Endothelial cell (in vitro differentiated cells): ENCODE measurements around the gene AKIP1. TPM values are rescaled to one million over a fixed set of nuclear protein-coding genes. Genes with fewer than 3 reads are reported as not detected.

ENCODE experiments used
- DNase-seq: peaks from one replicate; pipeline ENCODE4 v3.0.0; 2021; ENCODE audit warnings: low spot score
- H3K27ac Mint-ChIP-seq: one replicate; pipeline ENCODE4 v1.8.0; 2021; ENCODE audit warnings: mixed read lengths, inconsistent platforms; ENCODE audit not compliant: unreplicated experiment
- H3K27me3 Mint-ChIP-seq: one replicate; pipeline ENCODE4 v1.8.0; 2021; ENCODE audit warnings: mild to moderate bottlenecking, moderate library complexity, mixed read lengths, inconsistent platforms; ENCODE audit not compliant: unreplicated experiment
- H3K36me3 Mint-ChIP-seq: one replicate; pipeline ENCODE4 v1.8.0; 2021; ENCODE audit warnings: mild to moderate bottlenecking, low read depth, mixed read lengths, inconsistent platforms; ENCODE audit not compliant: unreplicated experiment
- H3K4me1 Mint-ChIP-seq: one replicate; pipeline ENCODE4 v1.8.0; 2021; ENCODE audit warnings: mild to moderate bottlenecking, mixed read lengths, inconsistent platforms; ENCODE audit not compliant: unreplicated experiment
- H3K4me3 Mint-ChIP-seq: one replicate; pipeline ENCODE4 v1.8.0; 2021; ENCODE audit warnings: mild to moderate bottlenecking, mixed read lengths, inconsistent platforms; ENCODE audit not compliant: unreplicated experiment
- H3K9me3 Mint-ChIP-seq: one replicate; pipeline ENCODE4 v1.8.0; 2021; ENCODE audit warnings: mixed read lengths, inconsistent platforms; ENCODE audit not compliant: unreplicated experiment
- total RNA-seq: library from RNA; stranded (reverse); fragmentation: NEBNext Ultra II Directional; extraction: Animal tissue kit (Norgen Biotek cat#: 25700); gene quantifications from one replicate; pipeline ENCODE4 v1.2.1, GENCODE V29; 2021; ENCODE audit not compliant: unreplicated experiment
- TF ChIP-seq, protein P1 (sequence below): fragments of 200-600 bp; sonication (generic); IDR thresholded peaks from one replicate; pipeline ENCODE4 v1.5.0; 2021; ENCODE audit warnings: antibody characterized with exemption; ENCODE audit not compliant: unreplicated experiment

The AKIP1 gene
- total RNA-seq, 1 donor from 2014 or later = 20.8 TPM

DNA sequence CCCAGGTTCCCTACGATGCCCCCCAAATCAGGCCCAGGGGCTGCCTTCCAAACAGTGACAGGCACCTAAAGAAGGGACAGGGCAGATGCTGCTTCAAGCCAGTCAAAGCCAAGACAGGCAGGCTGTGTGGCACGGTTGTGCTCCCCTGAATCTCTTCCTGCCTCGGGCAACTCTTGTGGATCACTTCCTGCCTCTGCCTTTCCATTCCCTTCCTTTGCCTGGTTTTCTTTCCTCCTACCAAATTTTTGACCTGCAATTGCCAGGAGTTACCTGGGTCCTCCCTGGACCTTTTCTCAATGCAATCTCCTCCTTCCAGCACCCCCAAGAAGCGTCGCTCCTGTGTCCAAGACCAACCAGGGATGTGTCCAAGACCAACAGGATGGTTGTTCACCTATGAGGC, 16.2 kb downstream of the AKIP1 start:
- DNase-seq = no peak
- Mint-ChIP-seq H3K4me1 (peaks cover 4% of the 10 kb centered on the region), H3K27ac (no peak overlapping the region), H3K9me3 (no peaks in the 10 kb centered on the region), H3K4me3 (no peak overlapping the region), H3K27me3 (peaks cover 1% of the 10 kb centered on the region), H3K36me3 (peaks cover 7% of the 10 kb centered on the region)
- TF ChIP-seq, protein P1, sequence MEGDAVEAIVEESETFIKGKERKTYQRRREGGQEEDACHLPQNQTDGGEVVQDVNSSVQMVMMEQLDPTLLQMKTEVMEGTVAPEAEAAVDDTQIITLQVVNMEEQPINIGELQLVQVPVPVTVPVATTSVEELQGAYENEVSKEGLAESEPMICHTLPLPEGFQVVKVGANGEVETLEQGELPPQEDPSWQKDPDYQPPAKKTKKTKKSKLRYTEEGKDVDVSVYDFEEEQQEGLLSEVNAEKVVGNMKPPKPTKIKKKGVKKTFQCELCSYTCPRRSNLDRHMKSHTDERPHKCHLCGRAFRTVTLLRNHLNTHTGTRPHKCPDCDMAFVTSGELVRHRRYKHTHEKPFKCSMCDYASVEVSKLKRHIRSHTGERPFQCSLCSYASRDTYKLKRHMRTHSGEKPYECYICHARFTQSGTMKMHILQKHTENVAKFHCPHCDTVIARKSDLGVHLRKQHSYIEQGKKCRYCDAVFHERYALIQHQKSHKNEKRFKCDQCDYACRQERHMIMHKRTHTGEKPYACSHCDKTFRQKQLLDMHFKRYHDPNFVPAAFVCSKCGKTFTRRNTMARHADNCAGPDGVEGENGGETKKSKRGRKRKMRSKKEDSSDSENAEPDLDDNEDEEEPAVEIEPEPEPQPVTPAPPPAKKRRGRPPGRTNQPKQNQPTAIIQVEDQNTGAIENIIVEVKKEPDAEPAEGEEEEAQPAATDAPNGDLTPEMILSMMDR = no peak

DNA sequence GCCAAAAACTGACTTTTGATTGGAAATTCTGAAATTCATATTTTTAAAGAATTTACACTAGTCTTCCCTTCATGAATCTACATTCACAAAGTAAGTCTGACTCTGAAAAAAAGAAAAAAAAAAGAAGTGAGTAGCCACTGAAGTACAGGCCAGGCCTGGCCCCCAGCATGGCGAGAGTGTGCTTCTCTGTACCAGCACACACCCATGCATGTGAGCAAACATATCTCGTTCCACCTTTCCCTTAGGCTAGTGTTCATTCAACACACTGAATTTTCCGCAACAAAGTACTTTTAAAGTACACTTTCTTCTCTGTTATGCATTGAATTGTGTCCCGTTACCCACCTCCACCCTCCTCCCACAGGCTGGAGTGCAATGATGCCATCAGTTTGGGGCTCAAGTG, 17.2 kb downstream of the AKIP1 start:
- Mint-ChIP-seq H3K9me3 (no peaks in the 10 kb centered on the region), H3K4me3 (no peak overlapping the region), H3K4me1 (peaks cover 11% of the 10 kb centered on the region), H3K27me3 (peaks cover 1% of the 10 kb centered on the region), H3K27ac (no peak overlapping the region), H3K36me3 (no peaks in the 10 kb centered on the region)
- TF ChIP-seq, protein P1 = no peak
- no peak for DNase-seq

DNA sequence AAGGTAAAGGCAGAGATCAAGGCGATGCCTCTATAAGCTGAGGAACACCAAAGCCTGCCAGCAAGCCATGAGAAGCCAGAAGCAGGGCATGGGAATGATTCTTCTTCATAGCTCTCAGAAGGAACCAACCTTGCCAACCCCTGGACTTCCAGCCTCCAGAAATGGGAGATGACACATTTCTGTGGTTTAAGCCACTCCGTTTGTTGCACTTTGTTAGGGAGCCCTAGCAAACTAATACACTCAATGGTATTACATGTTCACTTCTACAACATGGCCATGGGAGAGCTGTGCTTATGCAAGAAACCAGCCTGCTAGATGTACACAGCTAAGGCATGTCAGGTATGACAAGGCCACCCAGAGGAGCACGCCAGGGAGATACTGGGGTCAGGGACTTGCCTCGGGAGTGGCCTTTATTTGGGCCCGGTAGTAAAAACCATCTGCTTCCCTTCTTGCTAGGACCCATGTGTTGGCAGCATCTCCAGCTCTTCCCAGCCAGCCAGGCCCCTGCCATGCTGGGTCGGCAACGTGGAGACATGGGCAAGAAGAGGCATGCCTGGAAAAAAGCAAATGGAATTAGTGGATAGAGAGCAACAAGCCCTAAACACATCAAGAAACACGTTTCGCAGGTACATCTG, 18.1 kb downstream of the AKIP1 start:
- Mint-ChIP-seq H3K27ac (peak overlapping the region; percentile 8), H3K36me3 (no peaks in the 10 kb centered on the region), H3K4me1 (peaks cover 11% of the 10 kb centered on the region), H3K9me3 (no peaks in the 10 kb centered on the region), H3K4me3 (no peak overlapping the region), H3K27me3 (peaks cover 1% of the 10 kb centered on the region)
- TF ChIP-seq, protein P1 = no peak
- DNase-seq = no peak

DNA sequence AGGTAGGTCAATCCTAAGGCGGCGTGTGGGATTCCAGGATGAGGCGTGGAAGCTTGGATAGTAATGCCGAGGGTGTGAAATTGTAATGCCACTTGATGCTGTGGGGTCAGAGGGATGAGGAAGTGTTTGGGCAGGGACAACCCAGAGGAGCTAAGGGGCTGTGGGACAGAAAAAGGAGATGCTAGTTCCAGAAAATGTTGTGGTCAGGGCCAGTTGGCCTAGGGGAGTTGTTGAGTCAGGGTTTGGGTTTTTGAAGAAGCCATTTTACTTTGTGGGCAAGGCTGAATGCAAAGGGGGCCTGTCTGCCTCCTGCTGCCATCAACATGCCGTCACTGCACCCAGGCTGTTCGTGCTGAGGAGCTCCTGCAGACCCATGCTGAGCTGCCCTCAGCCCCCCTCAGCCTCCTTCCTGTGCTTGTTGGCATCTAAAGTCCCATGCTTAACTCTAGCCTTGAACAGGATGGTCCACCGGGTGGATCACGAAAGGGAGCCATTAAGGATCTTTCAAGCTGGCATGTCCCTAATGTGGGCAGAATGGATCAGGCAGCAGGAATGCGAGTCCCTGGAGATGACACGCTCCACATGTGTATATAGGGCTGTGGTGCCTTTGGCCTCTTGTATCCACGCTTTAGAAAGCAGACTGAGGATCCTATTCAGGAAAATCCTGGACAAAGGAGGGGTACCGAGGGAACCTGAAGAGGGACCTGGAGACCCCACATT, 19.6 kb downstream of the AKIP1 start:
- Mint-ChIP-seq H3K9me3 (no peaks in the 10 kb centered on the region), H3K27ac (no peak overlapping the region), H3K36me3 (no peaks in the 10 kb centered on the region), H3K4me1 (peaks cover 15% of the 10 kb centered on the region), H3K27me3 (peaks cover 1% of the 10 kb centered on the region), H3K4me3 (no peak overlapping the region)
- DNase-seq = no peak
- TF ChIP-seq, protein P1 = no peak

DNA sequence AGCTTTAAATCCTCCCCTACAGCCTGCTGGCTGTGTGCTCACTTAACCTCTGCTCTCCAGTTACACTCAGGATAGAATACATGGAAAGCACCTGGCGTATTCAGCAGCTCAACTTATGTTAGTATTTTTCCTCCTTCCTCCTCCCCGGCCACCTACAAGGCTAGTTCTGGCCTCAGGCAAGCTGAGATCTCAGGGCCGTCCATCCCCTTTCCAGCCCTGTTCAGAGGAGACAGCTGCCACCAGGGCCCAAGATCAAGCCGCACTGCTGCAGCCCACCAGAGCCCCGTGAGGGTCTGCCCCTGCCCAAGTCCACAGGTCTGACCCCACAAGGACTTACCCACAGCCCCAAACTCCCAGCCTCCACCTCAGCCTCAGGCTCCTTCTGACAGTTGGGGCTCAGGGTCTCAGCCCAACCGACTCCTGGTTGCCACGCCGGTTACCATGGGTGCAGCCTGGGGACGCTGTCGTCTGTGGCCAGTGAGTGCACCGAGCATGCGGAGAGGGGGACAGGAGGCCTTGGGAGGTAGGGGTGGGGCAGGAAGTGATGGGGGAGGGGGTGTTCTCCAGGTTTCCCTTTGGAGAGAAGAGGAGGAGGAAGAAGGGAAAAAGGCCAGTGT, 21.7 kb downstream of the AKIP1 start, which contains the start of gene C11orf16:
Gene C11orf16, minus strand, starts transcription at position 384 of the 617 bp plus-strand sequence. CDS start 639 bp downstream, outside the sequence.
- peaks cover 10% of the 10 kb centered on the region for H3K4me1 Mint-ChIP-seq
- no peaks in the 10 kb centered on the region for H3K36me3 Mint-ChIP-seq
- H3K27me3 Mint-ChIP-seq = peaks cover 1% of the 10 kb centered on the region
- no peak within 1 kb of the TSS for H3K4me3 Mint-ChIP-seq
- DNase-seq = no peak
- TF ChIP-seq, protein P1 = no peak
- no peaks in the 10 kb centered on the region for H3K9me3 Mint-ChIP-seq
- no peak within 1 kb of the TSS for H3K27ac Mint-ChIP-seq
